Lower leg skin (tissue), 3 donors: ENCODE measurements around the gene NCOA3.

Source experiments
- POLR2A ChIP-seq, 2 donors: fragments of 450-650 bp; IDR thresholded peaks; one replicate each; pipeline ENCODE4 v1.6.1; 2016 to 2017; ENCODE audit warnings: antibody characterized with exemption in 2 of 2, mild to moderate bottlenecking in 1 of 2, moderate library complexity in 1 of 2
- TF ChIP-seq, protein P1 (sequence below), 3 donors: fragments of 450-650 bp; IDR thresholded peaks; one replicate each; pipeline ENCODE4 v1.5.1; 2016; ENCODE audit warnings: antibody characterized with exemption in 3 of 3, mild to moderate bottlenecking in 3 of 3, moderate library complexity in 2 of 3

DNA sequence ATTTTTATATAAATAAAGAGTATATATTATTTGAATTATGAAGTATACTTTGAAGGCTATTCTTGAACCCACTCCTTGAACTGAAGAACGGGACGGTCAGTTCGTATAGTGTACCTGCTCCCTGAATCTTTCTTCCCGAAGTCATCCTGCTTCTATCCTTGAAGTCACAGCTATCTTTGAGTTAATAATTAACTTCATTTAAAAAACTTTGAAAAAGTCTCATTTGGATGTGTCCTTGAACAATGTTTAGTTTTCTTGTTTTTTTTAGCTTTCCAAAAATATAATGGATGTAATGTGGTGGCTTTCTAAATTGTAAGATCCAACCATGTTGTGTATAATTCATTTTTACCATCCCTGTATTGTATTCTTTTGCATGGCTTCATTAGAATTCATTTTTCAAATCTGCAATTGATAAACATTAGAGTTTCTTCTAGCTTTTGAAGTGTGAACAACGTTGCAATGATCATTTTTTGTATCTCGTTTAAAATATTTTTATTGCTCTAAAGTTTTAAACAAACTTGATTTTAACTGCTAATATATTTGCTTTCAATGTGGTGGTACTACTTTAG is 94.4 kb downstream of the NCOA3 start:
- TF ChIP-seq, protein P1, sequence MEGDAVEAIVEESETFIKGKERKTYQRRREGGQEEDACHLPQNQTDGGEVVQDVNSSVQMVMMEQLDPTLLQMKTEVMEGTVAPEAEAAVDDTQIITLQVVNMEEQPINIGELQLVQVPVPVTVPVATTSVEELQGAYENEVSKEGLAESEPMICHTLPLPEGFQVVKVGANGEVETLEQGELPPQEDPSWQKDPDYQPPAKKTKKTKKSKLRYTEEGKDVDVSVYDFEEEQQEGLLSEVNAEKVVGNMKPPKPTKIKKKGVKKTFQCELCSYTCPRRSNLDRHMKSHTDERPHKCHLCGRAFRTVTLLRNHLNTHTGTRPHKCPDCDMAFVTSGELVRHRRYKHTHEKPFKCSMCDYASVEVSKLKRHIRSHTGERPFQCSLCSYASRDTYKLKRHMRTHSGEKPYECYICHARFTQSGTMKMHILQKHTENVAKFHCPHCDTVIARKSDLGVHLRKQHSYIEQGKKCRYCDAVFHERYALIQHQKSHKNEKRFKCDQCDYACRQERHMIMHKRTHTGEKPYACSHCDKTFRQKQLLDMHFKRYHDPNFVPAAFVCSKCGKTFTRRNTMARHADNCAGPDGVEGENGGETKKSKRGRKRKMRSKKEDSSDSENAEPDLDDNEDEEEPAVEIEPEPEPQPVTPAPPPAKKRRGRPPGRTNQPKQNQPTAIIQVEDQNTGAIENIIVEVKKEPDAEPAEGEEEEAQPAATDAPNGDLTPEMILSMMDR (IDR thresholded peaks at IDR 0.05) = no peak
- TF ChIP-seq POLR2A (IDR thresholded peaks at IDR 0.05) = no peak
